GM12878 (cell line): ENCODE results near the gene ZNF48. TPM values are rescaled to one million over a fixed set of nuclear protein-coding genes. Genes with fewer than 3 reads are reported as not detected.

Experiments used
- BRCA1 ChIP-seq: IDR thresholded peaks from 2 replicates; pipeline ENCODE4 v1.6.1; 2011; ENCODE audit warnings: low read depth, low read length, improper control_type of control experiment
- DPF2 ChIP-seq: fragments of 450-650 bp; IDR thresholded peaks from 2 replicates; pipeline ENCODE4 v1.6.1; 2017; ENCODE audit warnings: mild to moderate bottlenecking
- HDAC2 ChIP-seq: fragments of 200-600 bp; sonication (generic); IDR thresholded peaks from 2 replicates; pipeline ENCODE4 v1.6.1; 2017
- IRF5 ChIP-seq: fragments of 450-650 bp; IDR thresholded peaks from 2 replicates; pipeline ENCODE4 v1.6.1; 2017; ENCODE audit warnings: borderline replicate concordance
- NFXL1 ChIP-seq: fragments of 450-650 bp; IDR thresholded peaks from 2 replicates; pipeline ENCODE4 v1.6.1; 2017; ENCODE audit warnings: antibody characterized with exemption, mild to moderate bottlenecking, borderline replicate concordance
- NFYA ChIP-seq: IDR thresholded peaks from 2 replicates; pipeline ENCODE4 v1.6.1; 2011; ENCODE audit warnings: low read depth, mild to moderate bottlenecking, low read length, improper control_type of control experiment, borderline replicate concordance
- NKRF ChIP-seq: fragments of 450-650 bp; conservative IDR thresholded peaks from 2 replicates; pipeline ENCODE4 v1.6.1; 2017; ENCODE audit warnings: mild to moderate bottlenecking, moderate library complexity
- NRF1 ChIP-seq: conservative IDR thresholded peaks from 2 replicates; pipeline ENCODE4 v1.6.1; 2011; ENCODE audit warnings: mild to moderate bottlenecking, low read depth, low read length, improper control_type of control experiment
- POLR2A ChIP-seq: IDR thresholded peaks from 2 replicates; pipeline ENCODE4 v1.6.1; 2011; ENCODE audit warnings: low read depth, mild to moderate bottlenecking, low read length
- POLR2AphosphoS5 ChIP-seq: IDR thresholded peaks from 2 replicates; pipeline ENCODE4 v1.6.1; 2011; ENCODE audit warnings: mild to moderate bottlenecking, low read length, inconsistent platforms
- RAD51 ChIP-seq: fragments of 450-650 bp; IDR thresholded peaks from 2 replicates; pipeline ENCODE4 v1.6.1; 2016; ENCODE audit warnings: moderate library complexity, mild to moderate bottlenecking, inconsistent platforms
- SIX5 ChIP-seq: IDR thresholded peaks from 2 replicates; pipeline ENCODE4 v1.6.1; 2011; ENCODE audit warnings: mild to moderate bottlenecking, low read depth, low read length, moderate library complexity; ENCODE audit not compliant: severe bottlenecking
- SRF ChIP-seq, 2 experiments: IDR thresholded peaks; 2 replicates each; pipeline ENCODE4 v1.6.1; 2011; ENCODE audit warnings: low read depth in 2 of 2, low read length in 2 of 2, mild to moderate bottlenecking in 1 of 2, moderate library complexity in 1 of 2
- TBL1XR1 ChIP-seq: IDR thresholded peaks from 2 replicates; pipeline ENCODE4 v1.6.1; 2012; ENCODE audit warnings: low read depth, low read length, improper control_type of control experiment
- USF2 ChIP-seq: IDR thresholded peaks from 2 replicates; pipeline ENCODE4 v1.6.1; 2011; ENCODE audit warnings: low read depth, low read length, improper control_type of control experiment, borderline replicate concordance
- ZNF24 ChIP-seq: fragments of 450-650 bp; IDR thresholded peaks from 2 replicates; pipeline ENCODE4 v1.6.1; 2017; ENCODE audit warnings: antibody characterized with exemption, mild to moderate bottlenecking
- ZNF592 ChIP-seq: fragments of 450-650 bp; IDR thresholded peaks from 2 replicates; pipeline ENCODE4 v1.6.1; 2017; ENCODE audit warnings: mild to moderate bottlenecking, moderate library complexity
- ZZZ3 ChIP-seq: IDR thresholded peaks from 2 replicates; pipeline ENCODE4 v1.6.1; 2011; ENCODE audit warnings: low read depth; ENCODE audit not compliant: control insufficient read depth, insufficient read length
- polyA plus RNA-seq, 11 experiments: library from polyadenylated mRNA; depleted of rRNA in 4 of 11; unstranded in 6 of 11; stranded (reverse) in 5 of 11; fragments of >200 nt; fragmentation: Nextera tagmentation in 4 of 11; fragmentation: Illumina TruSeq in 1 of 11; extraction: Ambion mirVana in 4 of 11; extraction: Trizol in 1 of 11; gene quantifications; 1 replicate in 1 of 11; 2 replicates in 10 of 11; pipeline versions ENCODE4 v1.2.1 to v1.2.3, GENCODE V29; 2011 to 2016; ENCODE audit warnings: inconsistent platforms in 2 of 11, missing spikeins in 2 of 11, low read depth in 1 of 11
- total RNA-seq, 4 experiments: library from RNA; depleted of rRNA in 3 of 4; stranded (reverse); fragments of >200 nt in 3 of 4; fragmentation: Illumina TruSeq in 1 of 4; extraction: Trizol in 1 of 4; gene quantifications; 2 replicates each; pipeline versions ENCODE4 v1.2.1 to v1.2.3, GENCODE V29; 2013 to 2021
- TF ChIP-seq, protein P1 (sequence below): fragments of 450-650 bp; IDR thresholded peaks from 2 replicates; pipeline ENCODE4 v1.6.1; 2016; ENCODE audit warnings: mild to moderate bottlenecking
- TF ChIP-seq, protein P2 (sequence below): fragments of 450-650 bp; IDR thresholded peaks from 2 replicates; pipeline ENCODE4 v1.6.1; 2014; ENCODE audit warnings: mild to moderate bottlenecking

The ZNF48 gene
- total and polyA plus RNA-seq, 10 of the 15 experiments (the other 5 are each of a cell fraction or from before 2014, with no cell fraction given): 0.14 to 12.0 (median 4.2) TPM

- TF ChIP-seq, protein P1, sequence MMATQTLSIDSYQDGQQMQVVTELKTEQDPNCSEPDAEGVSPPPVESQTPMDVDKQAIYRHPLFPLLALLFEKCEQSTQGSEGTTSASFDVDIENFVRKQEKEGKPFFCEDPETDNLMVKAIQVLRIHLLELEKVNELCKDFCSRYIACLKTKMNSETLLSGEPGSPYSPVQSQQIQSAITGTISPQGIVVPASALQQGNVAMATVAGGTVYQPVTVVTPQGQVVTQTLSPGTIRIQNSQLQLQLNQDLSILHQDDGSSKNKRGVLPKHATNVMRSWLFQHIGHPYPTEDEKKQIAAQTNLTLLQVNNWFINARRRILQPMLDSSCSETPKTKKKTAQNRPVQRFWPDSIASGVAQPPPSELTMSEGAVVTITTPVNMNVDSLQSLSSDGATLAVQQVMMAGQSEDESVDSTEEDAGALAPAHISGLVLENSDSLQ: no peak
- TF ChIP-seq SIX5 (no peak), USF2 (no peak; the same call in 1 of the 2 replicates), DPF2 (peak; percentile 40; the same call in 1 of the 2 replicates), TBL1XR1 (no peak), NRF1 (0 out of 2 replicates have a peak, but pooled peaks have one; percentile 32), NKRF (peak; percentile 94), ZNF24 (no peak), ZZZ3 (no peak), RAD51 (0 out of 2 replicates have a peak, but pooled peaks have one; percentile 8), HDAC2 (no peak), NFXL1 (no peak), ZNF592 (no peak; the same call in 1 of the 2 replicates), NFYA (no peak), IRF5 (no peak), SRF (IDR thresholded peaks at IDR 0.05; ENCODE audit: low read depth in 2 of 2, low read length in 2 of 2) (no peak), POLR2AphosphoS5 (peak; percentile 40; the same call in 1 of the 2 replicates), POLR2A (peak; percentile 84), BRCA1 (no peak)
- TF ChIP-seq, protein P2, sequence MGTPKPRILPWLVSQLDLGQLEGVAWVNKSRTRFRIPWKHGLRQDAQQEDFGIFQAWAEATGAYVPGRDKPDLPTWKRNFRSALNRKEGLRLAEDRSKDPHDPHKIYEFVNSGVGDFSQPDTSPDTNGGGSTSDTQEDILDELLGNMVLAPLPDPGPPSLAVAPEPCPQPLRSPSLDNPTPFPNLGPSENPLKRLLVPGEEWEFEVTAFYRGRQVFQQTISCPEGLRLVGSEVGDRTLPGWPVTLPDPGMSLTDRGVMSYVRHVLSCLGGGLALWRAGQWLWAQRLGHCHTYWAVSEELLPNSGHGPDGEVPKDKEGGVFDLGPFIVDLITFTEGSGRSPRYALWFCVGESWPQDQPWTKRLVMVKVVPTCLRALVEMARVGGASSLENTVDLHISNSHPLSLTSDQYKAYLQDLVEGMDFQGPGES: peak; percentile 38; the same call in 1 of the 2 replicates
Observed at GRCh38 chr16:30429678-30430427, 34.6 kb downstream of the ZNF48 start, which contains the start of gene DCTPP1 (continued).
